GM21367 (cell line): ENCODE results near the gene GAS2L1.

Source experiments
- ATAC-seq: cut with Tn5 transposase; IDR thresholded peaks from one replicate; pipeline ENCODE4 v1.9.1; 2021; ENCODE audit not compliant: unreplicated experiment

The GAS2L1 gene

DNA sequence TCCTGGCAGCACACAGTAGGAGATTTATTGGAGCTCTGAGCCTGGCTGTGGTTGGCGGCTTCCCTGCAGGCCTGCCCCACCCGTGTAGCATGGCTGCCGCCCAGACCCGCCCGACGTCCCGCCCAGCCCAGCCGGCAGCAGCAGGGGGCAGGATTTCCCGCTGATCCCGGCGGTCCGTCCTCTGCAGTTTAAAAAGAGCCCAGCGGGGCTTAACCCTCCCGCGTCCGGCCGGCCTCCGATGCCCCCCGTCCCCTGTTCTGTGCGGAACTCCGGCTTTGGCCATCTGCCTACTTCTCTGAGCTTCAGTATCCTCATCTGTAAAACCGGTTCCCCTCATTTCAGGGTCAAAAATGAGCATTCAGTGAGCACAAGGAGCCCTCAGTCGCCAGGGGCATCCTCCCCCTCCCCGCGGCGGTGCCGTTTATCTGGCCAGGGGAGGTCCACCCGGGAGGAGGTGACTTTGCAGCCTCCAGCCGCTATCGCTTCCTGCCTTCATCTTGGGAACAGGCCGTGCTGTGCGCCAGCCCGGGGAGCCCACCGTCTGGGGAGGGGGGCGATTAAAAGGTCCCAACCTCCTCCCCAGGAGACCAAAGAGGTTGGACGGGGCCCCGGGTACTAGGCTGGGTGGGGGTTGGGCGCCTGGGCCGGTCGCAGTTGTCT, at the start of gene GAS2L1:
GAS2L1 (plus strand) TSS at position 476 of the 660 bp plus-strand sequence. CDS start 1,456 bp downstream, outside the sequence.
- no peak for ATAC-seq

DNA sequence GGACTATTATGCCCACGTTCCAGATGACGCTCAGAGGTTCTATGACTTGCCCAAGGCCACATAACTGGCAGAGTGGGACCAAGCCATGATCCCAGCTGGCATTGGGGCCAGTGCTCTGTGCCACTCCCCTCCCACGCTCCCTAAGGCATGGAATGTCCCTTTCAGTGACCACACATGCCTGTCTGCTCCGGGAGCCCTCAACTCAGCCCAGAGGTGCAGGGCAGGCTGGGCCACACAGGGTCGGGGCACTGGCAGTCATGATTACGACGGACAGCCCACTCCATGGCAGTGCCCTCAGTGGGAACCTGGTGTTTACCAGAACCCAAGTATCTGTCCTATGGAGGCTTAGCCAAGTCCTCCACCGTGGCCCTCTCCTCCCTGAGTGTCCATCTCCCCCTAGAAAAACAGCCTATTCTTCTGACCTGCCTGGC, 48.7 kb upstream of the GAS2L1 start:
- no peak for ATAC-seq

DNA sequence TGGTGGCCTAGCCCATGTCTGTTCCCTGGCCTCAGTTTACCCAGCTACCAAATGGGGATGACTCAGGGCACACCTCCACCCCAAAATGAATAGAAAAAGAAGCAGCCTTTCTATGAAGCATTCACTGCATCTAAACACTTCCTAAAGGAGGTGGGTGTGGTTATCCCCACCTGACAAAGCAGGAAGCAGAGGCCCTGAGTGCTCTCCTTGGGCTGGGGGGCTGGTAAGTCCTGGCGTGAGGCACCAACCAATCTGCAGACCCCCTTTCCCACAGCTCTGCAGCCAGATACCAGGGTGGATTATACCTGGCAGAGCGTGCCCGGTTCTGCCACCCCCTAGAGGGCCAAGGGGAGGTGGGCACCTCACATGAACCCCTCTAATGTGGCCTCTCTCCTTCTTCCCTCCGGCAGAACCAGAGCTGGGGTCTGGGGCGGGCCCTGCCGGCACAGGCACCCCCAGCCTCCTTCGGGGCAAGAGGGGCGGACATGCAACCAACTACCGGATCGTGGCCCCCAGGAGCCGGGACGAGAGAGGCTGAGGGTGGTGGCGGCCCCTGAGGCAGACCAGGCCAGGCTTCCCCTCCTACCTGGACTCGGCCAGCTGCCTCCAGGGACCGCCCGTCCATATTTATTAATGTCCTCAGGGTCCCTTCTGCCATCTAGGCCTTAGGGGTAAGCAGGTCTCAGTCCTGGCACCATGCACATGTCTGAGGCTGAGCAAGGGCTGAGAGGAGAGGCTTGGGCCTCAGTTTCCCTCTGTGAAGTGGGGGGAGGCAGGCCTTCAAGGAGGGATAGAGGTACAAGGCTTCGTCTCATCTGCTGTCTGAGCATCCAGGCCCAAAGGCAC, 47.8 kb upstream of the GAS2L1 start:
- no peak for ATAC-seq

DNA sequence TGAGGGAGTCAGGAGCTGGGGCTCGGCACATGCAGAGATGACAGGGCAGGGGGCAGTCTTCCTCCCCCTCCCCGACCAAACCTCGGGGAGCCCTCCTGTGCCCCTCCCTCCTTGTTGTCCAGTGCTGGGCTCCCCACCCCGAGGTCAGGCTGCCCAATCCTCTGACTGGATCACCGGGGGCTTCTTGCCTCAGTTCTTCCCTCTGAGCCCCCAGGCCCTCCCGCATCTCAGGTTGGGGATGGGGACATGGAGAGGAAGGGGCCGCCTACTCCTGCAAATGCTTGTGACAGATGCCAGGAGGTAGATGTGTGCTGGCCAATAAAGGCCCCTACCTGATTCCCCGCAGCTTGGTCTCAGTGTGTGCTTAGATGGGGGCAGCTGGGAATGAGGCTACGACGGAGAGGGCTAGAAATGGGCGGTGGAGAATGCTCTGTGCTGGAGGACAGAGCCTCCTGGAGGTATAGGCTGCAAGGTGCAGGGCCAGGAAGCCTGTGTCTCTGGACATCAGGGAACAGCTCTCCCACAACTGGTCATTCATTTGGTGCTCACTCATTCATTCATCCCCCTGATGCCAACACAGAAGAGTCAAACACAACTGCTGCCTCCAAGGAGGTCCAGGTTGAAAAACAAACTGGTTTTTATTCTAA, 47.1 kb upstream of the GAS2L1 start:
- no peak for ATAC-seq

DNA sequence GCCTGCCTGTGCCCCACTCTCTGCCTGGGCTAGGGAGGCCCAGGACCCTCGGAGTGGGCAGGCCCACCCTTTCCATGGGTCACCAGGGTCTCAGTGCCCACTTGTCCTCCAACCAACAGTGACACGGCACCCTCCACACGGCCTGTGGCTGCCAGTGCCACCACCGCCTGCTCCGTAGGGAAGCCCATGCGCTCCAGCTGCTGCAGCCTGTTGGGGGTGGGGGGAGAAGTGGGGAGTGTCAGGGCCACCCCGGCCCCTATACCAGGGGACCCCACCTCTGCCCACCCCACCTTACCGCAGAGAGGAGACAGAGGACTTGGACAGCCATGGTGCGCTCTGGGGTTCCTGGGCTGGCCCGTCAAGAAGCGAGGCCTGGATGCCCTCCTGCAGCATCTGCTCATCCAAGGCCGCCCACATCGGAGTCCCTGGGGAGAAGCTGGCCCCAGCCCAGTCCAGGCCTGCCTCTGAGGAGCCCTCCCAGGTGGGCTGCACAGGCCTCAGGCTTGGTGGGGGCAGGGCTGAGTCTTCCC, 46.4 kb upstream of the GAS2L1 start:
- ATAC-seq, result no peak

DNA sequence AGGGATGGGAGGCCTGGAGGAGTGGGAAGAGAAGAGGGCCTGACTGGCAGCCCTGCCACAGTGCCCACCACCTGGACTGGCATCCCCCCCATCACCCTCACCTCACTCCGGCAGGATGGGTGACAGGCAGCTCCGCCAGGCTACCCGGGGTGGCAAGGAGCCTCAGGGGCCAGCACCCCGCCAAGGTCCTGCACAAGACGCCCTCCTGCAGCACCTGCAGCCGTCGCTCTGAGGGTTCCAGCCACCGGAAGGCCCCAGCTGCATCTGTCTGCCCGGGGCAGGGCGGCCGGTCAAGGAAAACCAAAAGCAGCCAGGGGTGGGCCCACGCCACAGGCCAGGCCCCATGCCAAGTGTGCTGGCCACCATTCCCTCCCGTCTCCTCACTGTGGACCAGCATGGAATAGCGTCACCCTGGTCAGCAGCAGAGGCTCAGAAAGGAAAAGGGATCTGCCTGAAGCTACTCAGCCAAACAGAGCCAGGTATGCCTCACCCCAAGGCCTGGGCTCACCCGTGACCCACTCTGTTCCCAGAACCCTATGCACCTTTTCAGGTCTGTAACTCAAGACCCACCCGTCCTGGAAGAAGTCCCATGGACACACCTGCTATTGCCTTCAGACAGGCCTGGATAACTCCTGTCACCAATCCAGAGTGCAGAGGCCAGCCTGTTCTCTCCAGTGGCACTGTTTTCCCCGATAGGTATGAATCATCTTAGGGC, 45.7 kb upstream of the GAS2L1 start:
- ATAC-seq, result no peak

DNA sequence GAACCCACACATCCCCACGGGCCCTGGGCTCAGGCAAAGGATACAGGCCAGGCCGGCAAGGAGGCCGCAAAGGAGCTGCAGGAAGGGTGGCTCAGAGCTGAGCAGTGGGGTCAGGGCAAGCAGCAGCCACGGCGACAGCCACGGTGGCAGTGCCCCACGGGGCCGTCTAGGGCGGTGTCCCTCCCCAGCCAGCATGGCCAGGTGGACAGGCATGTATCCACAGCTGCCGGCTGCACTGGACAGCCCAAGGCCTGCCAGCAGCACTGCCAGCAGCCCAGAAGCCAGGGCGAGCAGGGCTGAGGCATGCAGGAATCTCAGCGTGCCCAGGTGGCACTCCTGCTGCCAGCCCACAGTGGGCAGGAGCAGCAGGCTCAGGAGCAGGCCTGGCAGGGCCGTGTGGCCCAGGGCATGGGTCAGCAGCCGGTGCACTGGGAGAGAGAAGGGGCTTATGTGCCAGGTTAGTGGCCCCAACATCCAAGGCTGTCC, 42.6 kb upstream of the GAS2L1 start:
- ATAC-seq, result no peak

DNA sequence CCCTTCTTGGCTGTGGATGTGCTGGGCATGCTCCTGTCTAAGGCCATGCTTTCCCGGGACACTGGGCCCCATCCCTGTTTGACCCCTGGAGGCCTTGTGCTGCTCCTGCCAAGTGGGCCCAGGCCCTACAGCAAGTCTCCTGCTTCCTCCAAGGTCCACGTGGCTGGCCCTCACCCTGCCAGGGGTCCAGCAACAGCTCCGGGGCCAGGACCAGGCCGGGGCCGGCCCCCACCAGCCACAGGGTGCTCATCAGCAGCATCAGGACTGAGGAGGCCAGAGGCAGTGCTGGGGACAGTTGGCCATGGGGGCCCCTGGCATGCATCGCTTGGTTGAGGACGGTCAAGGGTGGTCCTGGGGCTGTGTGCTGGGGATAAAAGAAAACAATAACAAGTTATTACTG, 41.1 kb upstream of the GAS2L1 start:
- ATAC-seq, result no peak

DNA sequence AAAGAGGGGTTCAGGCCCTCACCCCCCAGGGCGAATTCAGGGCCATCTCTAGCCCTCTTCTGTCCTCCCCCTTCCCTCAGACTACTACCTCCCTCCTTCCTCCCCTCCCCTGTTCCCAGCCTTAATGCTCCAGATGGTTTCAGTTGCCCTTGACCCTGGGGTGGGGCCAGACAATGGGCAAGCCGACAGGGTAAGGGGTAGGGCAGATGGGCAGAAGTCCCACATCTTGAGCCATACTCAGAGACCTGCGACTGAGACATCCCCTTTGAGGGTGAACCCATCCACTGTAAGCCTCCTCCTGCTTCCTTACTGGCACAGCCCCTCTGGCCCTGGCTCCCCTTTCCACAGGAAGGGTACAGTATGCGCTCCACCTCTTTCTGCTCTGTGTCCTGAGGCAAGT, 40.5 kb upstream of the GAS2L1 start:
- ATAC-seq, result no peak

DNA sequence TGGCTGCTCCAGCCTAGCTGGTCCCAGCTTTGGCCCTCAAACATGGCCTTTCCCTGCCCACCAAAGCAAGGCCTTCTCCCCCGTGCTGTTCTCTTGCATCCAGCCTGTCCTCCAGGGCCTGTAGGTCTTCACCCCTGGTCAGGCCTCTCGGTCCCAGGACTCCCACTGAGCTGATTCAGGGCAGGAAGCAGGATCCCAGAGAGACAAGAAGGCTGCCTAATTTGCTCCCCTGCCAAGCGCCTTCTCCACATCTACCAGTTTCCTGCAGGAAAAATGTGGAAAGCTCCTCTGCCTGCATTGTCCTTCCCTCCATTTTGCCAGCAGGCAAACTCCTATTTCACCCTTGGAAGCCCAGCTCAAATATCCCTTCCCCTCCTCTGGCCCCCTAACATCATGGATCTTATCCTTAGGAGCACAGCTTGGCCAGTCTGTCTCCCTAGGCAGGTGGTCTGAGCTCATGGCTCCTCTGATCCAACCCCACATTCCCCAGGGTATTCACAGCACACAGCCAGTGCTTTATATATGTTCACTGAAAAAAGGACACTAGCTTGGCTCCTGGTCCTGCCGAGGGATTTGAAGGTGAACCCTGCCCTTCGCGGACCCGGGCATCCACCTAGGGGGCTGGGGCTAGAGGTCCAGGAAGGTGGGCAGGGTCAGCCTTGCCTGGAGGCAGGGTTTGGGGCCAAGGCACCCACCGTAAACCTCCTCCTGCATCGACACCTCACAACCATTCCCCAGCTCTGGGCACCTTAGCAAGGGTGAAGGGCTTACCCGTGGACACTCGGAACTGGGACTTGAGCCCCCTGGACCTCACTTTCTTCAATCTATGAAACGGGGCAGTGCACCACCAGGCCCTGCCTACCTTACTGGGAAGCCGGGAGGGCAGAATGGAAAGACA, 39.6 kb upstream of the GAS2L1 start:
- ATAC-seq, result no peak

DNA sequence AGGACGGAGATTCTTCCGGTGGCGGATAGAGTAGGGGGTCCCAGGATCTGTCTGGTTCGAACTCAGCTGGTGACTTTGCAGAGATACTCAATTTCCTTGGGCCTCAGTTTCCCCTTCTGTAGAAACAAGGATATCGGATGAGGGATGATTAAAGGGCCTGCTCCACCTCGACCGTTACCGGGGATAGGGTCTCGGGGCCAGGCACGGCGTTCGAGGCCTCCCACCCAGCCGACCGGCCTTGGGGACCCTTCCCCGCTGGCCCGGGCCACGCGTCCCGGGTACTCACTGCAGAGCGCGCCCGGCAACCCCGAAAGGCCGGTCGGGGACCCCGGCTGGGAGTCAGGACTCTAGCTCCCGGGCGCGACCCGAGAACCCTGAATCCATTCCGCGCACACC, 39.0 kb upstream of the GAS2L1 start:
- no peak for ATAC-seq

DNA sequence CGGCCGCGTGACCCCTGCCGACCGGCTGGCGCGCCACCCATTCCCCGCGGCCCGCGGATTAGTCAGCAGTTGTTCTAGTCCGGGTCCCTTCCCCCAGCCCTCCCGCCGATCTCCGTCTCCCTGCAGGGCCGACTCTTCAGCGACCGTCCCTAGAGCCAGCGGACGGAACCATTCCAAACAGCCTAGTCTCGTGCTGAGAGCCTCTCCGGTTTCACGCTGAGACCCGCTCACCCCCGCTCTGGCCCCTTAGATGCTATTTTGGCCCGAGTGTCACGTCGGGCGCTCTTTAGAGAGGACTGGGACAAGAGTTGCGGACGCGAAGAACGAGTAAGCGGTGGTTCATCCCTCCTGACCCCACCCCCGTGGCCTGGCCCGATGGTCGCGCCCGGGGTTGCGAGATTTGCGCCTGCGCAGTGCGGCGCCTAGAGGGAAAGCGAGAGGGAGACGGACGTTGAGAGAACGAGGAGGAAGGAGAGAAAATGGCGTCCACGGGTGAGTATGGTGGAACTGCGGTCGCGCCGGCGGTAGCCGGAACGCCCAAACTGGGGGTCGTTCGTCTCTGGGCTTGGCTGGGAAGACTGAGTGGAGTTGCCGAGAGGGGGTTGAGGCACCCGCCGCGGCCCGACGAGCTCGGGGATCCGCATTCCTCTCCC, 38.5 kb upstream of the GAS2L1 start, which contains the start of the genes EWSR1 and RHBDD3:
EWSR1 (plus strand) TSS at position 411 of the 653 bp plus-strand sequence; CDS start at position 480, 69 bp downstream.
RHBDD3 (minus strand) TSS at position 124 of the 653 bp plus-strand sequence. CDS start 2,355 bp downstream, outside the sequence.
- ATAC-seq, result peak; percentile 64

DNA sequence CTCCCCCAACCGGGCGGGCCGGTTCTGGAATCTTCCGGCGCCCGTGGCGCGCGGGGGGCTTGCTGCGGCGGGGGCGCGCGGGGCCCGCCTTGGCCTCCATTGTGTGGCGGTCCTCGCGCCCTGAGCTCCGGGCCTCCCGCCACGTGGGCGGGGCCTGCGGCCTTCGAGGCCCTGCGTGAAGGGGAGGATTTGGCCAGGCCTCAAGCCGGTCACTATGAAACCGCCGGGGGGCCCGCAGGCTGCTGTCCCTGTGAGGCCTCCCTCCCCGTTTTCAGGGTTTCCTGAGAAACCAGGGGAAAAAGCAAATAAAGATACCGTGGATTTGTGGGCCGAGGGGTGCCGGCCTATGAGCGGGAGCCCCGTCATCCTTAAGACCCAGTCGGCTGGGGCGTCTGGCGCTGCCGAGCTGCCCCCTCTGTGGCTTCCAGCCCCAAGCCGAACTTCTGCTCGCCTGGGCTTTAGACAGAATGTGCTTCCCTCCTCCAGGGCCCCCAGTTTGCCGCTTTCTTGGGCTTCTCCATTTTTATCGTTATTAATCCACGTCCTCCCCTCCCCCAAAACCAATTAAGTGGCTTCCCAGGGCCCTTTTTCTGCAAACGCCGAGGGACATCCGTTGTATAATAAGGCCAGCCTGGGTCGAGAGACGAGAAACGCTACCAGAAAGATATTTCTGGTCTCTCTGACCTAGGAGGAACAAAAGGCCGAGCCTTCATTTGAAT, 37.8 kb upstream of the GAS2L1 start:
- peak; percentile 17 for ATAC-seq

DNA sequence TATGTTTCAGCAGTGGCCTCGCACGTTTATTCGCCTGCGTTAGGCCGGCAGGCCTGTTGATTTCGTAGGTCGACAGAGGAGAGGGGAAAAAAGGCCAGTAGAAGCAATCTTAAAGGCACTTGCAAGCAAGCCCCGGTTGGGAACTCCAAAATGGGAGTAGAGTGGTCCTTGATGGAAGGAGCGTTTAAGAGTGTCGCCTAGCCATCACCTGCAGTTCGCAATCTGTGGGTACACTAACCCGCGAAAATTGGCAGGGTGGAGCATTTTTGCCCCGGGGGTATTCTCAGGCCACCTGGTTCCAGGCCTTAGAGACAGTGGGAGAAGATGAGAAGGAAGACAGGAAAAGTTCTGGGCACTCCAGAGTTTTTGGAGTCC, 37.2 kb upstream of the GAS2L1 start:
- no peak for ATAC-seq

DNA sequence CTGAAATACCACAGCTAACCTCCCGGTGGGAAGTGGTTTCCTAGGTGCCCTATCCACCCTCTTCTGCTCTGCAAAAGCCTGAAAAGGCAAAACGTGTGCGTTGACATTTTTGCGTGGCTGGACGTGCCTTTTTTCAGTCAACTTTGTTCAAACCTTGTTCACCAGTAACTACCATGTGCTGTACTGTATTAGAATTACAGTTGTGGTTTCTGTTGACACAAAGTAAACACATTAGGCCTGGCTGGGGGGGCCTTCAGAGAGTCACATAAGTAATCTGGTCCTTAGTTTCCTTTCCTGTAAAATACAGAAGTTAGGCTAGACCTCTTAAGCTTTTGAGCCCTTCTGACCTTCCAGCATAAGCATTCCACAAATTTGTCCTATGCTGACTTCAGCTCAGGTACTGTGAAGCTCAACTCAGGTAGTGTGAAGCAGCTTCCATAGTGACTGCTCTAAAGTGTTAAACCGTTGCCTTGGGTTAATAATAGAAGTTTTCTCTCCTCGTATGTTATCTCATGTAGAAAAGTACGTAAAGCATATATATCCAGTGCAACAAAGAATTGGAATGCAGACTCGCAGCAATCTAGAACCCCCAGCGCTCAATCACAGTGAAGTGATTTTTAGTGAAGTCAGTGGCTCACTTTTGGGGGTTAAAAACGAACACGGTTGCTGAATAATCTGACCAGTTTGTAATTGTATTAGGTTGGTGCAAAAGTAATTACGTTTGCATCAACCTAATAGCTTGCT, 36.5 kb upstream of the GAS2L1 start:
- no peak for ATAC-seq

DNA sequence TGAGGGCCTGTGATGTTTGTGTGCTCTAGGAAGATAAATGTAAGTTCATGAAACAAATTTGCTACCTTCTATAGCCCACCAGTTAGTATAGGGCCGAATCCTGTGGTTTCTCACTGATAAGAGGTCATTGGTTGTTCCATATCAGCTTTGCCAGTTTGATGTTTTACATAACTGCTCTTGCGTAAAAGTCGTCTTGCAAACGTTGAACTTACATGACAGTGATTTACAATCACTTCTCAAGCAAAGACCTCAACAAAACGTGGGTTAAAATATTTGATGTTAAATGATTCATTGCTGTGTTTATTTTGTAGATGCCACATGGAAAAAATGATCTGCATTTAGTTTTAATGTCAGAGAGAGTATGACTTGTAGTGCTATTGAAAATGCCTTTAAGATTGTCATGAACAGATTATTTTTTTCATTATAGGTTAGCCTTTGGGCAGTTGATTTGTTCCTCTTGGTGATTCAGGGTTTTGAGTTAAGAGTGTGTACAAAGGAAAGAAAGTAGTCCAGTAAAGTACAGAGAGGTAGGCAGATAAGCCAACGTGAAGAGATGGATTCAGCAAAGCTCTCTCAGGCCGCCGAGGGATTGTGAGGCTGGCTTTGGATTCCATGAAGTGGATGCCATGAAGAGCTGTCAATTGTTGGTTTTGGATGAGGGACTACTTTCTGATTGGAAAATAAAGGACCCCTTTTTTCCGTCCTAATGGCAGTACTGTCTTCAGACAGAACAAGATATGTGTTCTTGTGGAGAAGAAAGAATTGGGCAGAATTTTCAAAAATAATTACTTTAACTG, 35.8 kb upstream of the GAS2L1 start:
- ATAC-seq, result no peak

DNA sequence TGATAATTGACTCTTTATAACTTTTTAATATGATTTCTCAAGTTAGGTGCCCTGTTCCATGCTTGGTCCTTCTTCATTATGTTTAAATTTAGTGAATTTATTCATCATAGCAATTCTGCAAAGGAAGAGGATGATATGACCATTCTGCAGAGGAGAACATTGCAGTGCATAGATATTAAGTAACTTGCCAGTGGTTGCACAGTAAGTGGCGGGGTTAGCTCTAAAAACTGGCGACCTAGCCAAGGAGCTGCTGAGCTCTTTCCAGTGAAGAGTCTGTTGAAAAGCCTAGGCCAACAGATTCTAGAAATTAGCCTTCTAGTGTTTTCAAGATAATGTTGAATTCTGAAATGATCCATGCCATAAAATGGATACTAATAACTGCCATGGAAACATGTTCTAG, 33.8 kb upstream of the GAS2L1 start:
- ATAC-seq, result no peak
